H1 (cell line): ENCODE data around the gene CAB39L. TPM values are rescaled to one million over a fixed set of nuclear protein-coding genes. Genes with fewer than 3 reads are reported as not detected.

Experiments used
- CTCF ChIA-PET: fragments of 300-600 bp; sonication (Branson Sonifier 250); formaldehyde crosslinking; loops from one replicate; lab custom pipeline; 2021; ENCODE audit not compliant: partially characterized antibody; lab: Charles Lee
- POLR2A ChIA-PET: fragments of 300-600 bp; sonication (Branson Sonifier 250); formaldehyde crosslinking; loops from one replicate; lab custom pipeline; 2021; ENCODE audit warnings: inconsistent platforms; ENCODE audit not compliant: partially characterized antibody; lab: Charles Lee
- DNase-seq, 2 experiments: peaks; one replicate each; pipeline versions ENCODE4 v3.0.0 to v3.0.0-alpha.2; 2010 to 2022; ENCODE audit warnings: low spot score in 2 of 2, low read depth in 1 of 2, mixed read lengths in 1 of 2
- FAIRE-seq: peaks from 2 replicates; lab custom pipeline; 2011; peaks lifted over from hg19 to GRCh38; lab: Jason Lieb, UNC
- H2AFZ ChIP-seq: 2 replicates; pipeline ENCODE4 v1.8.1; 2012; ENCODE audit warnings: low read length, inconsistent platforms
- H2AK5ac ChIP-seq: 2 replicates; pipeline ENCODE4 v1.6.1; 2013; ENCODE audit warnings: low read depth, low read length
- H2BK120ac ChIP-seq: replicated peaks from 2 replicates; pipeline ENCODE3; 2013; ENCODE audit warnings: low read depth, low read length, inconsistent platforms
- H2BK12ac ChIP-seq: 2 replicates; pipeline ENCODE4 v1.6.1; 2013; ENCODE audit warnings: low read depth, low read length
- H2BK15ac ChIP-seq: 2 replicates; pipeline ENCODE4 v1.6.1; 2013; ENCODE audit warnings: low read length
- H2BK20ac ChIP-seq: 2 replicates; pipeline ENCODE4 v1.6.1; 2013; ENCODE audit warnings: low read length
- H2BK5ac ChIP-seq: 2 replicates; pipeline ENCODE4 v1.6.1; 2013; ENCODE audit warnings: low read depth, low read length
- H3K14ac ChIP-seq: 2 replicates; pipeline ENCODE4 v1.6.1; 2013; ENCODE audit warnings: inconsistent platforms; ENCODE audit not compliant: insufficient read length
- H3K18ac ChIP-seq: 2 replicates; pipeline ENCODE4 v1.6.1; 2013; ENCODE audit warnings: low read length; ENCODE audit errors: extremely low read depth
- H3K23ac ChIP-seq: 2 replicates; pipeline ENCODE4 v1.6.1; 2013; ENCODE audit warnings: inconsistent platforms; ENCODE audit not compliant: insufficient read length
- H3K23me2 ChIP-seq: 2 replicates; pipeline ENCODE4 v1.6.1; 2013; ENCODE audit warnings: low read depth, low read length
- H3K27ac ChIP-seq: 2 replicates; pipeline ENCODE4 v1.6.1; 2011; ENCODE audit warnings: low read depth, low read length, inconsistent platforms
- H3K27me3 ChIP-seq, 4 experiments: replicated peaks in 1 of 4; 1 replicate in 1 of 4; 2 replicates in 3 of 4; pipeline versions ENCODE4 v1.6.1 to v1.8.1; 2011 to 2013; ENCODE audit warnings: low read length in 3 of 4, mild to moderate bottlenecking in 3 of 4, inconsistent platforms in 2 of 4, mixed read lengths in 2 of 4, moderate library complexity in 1 of 4; ENCODE audit not compliant: control insufficient read depth in 3 of 4, insufficient read depth in 3 of 4; ENCODE audit errors: extremely low read depth in 1 of 4
- H3K36me3 ChIP-seq, 4 experiments: 2 replicates each; pipeline versions ENCODE4 v1.6.1 to v1.8.1; 2011 to 2013; ENCODE audit warnings: mild to moderate bottlenecking in 4 of 4, low read length in 3 of 4, moderate library complexity in 2 of 4, control low read depth in 1 of 4, inconsistent platforms in 1 of 4; ENCODE audit not compliant: insufficient read depth in 4 of 4, control insufficient read depth in 2 of 4
- H3K4ac ChIP-seq: replicated peaks from 2 replicates; pipeline ENCODE3; 2013; ENCODE audit warnings: low read length, low read depth, mixed read lengths, inconsistent platforms; ENCODE audit not compliant: insufficient read length
- H3K4me1 ChIP-seq, 4 experiments: replicated peaks in 1 of 4; 1 replicate in 1 of 4; 2 replicates in 3 of 4; pipeline versions ENCODE4 v1.6.1 to v1.8.1; 2011 to 2013; ENCODE audit warnings: low read length in 3 of 4, inconsistent platforms in 2 of 4, mixed read lengths in 1 of 4; ENCODE audit not compliant: insufficient read depth in 4 of 4, control insufficient read depth in 3 of 4
- H3K4me2 ChIP-seq, 2 experiments: 2 replicates each; pipeline versions ENCODE4 v1.6.1 to v1.8.1; 2011 to 2013; ENCODE audit warnings: low read depth in 2 of 2, low read length in 2 of 2, control low read depth in 1 of 2, inconsistent platforms in 1 of 2, mild to moderate bottlenecking in 1 of 2; ENCODE audit not compliant: insufficient read depth in 1 of 2
- H3K4me3 ChIP-seq, 4 experiments: fragments of 200-600, 300-600 bp in 1 of 4; sonication (generic), shearing (Covaris generic), sonication (Bioruptor Twin) in 1 of 4; 2 replicates each; pipeline versions ENCODE4 v1.5.1 to v1.8.1; 2011 to 2016; ENCODE audit warnings: low read length in 4 of 4, low read depth in 3 of 4, control low read depth in 2 of 4, inconsistent platforms in 2 of 4, mild to moderate bottlenecking in 2 of 4, mixed read lengths in 1 of 4, moderate library complexity in 1 of 4; ENCODE audit not compliant: insufficient read depth in 2 of 4; ENCODE audit errors: extremely low read depth in 1 of 4
- H3K56ac ChIP-seq: replicated peaks from 2 replicates; pipeline ENCODE3; 2013; ENCODE audit warnings: low read depth, mild to moderate bottlenecking, mixed read lengths, low read length, inconsistent platforms; ENCODE audit not compliant: insufficient read length
- H3K79me1 ChIP-seq: 2 replicates; pipeline ENCODE4 v1.6.1; 2013; ENCODE audit warnings: low read depth, low read length, control low read depth
- H3K79me2 ChIP-seq, 2 experiments: 2 replicates each; pipeline versions ENCODE4 v1.6.1 to v1.8.1; 2012 to 2013; ENCODE audit warnings: low read length in 2 of 2, mild to moderate bottlenecking in 2 of 2, inconsistent platforms in 1 of 2; ENCODE audit not compliant: insufficient read depth in 2 of 2, control insufficient read depth in 1 of 2
- H3K9ac ChIP-seq, 4 experiments: replicated peaks in 1 of 4; 1 replicate in 1 of 4; 2 replicates in 3 of 4; pipeline versions ENCODE4 v1.6.1 to v1.8.1; 2011 to 2013; ENCODE audit warnings: low read depth in 3 of 4, low read length in 3 of 4, control low read depth in 2 of 4, mild to moderate bottlenecking in 2 of 4, moderate library complexity in 2 of 4, inconsistent platforms in 1 of 4; ENCODE audit errors: extremely low read depth in 1 of 4
- H3K9me3 ChIP-seq, 2 experiments: 2 replicates each; pipeline versions ENCODE4 v1.6.1 to v1.8.1; 2012 to 2013; ENCODE audit warnings: mild to moderate bottlenecking in 2 of 2, moderate library complexity in 2 of 2, control low read depth in 1 of 2, inconsistent platforms in 1 of 2, low read depth in 1 of 2, low read length in 1 of 2, mixed read lengths in 1 of 2; ENCODE audit not compliant: insufficient read depth in 2 of 2
- H4K20me1 ChIP-seq, 2 experiments: replicated peaks in 1 of 2; 2 replicates each; pipeline versions ENCODE3 to v1.8.1; 2011 to 2013; ENCODE audit warnings: inconsistent platforms in 2 of 2, low read length in 2 of 2, mild to moderate bottlenecking in 1 of 2; ENCODE audit not compliant: insufficient read depth in 2 of 2, control insufficient read depth in 1 of 2
- H4K5ac ChIP-seq: 2 replicates; pipeline ENCODE4 v1.6.1; 2013; ENCODE audit warnings: low read length, low read depth, mixed read lengths, inconsistent platforms; ENCODE audit not compliant: insufficient read length
- H4K8ac ChIP-seq: 2 replicates; pipeline ENCODE4 v1.8.0; 2013; ENCODE audit warnings: mild to moderate bottlenecking, moderate library complexity, low read length, inconsistent platforms; ENCODE audit not compliant: insufficient read depth; ENCODE audit errors: extremely low read depth
- H4K91ac ChIP-seq: replicated peaks from 2 replicates; pipeline ENCODE3; 2013; ENCODE audit warnings: low read length, mixed read lengths, inconsistent platforms; ENCODE audit not compliant: insufficient read length
- SIX5 ChIP-seq: IDR thresholded peaks from 2 replicates; pipeline ENCODE4 v1.6.1; 2011; ENCODE audit warnings: mild to moderate bottlenecking, low read depth, low read length
- TEAD4 ChIP-seq: IDR thresholded peaks from 2 replicates; pipeline ENCODE4 v1.6.1; 2012; ENCODE audit warnings: low read depth, low read length, inconsistent platforms, mixed read lengths
- WGBS, 2 experiments: shearing (Covaris generic) in 1 of 2; methylation state at CpG; one replicate each; pipeline versions ENCODE4 v1.1.6 to v1.1.7; 2013 to 2015; ENCODE audit warnings: low lambda C conversion rate in 2 of 2, mixed read lengths in 2 of 2, inconsistent platforms in 1 of 2, low coverage in 1 of 2, missing lambda C conversion rate in 1 of 2; ENCODE audit not compliant: insufficient replicate concordance in 2 of 2, insufficient coverage in 1 of 2, insufficient read length in 1 of 2; ENCODE audit errors: extremely low coverage in 1 of 2, missing lambda C conversion rate in 1 of 2; 5-methylcytosine and 5-hydroxymethylcytosine counted together
- polyA plus RNA-seq, 7 experiments: library from polyadenylated mRNA; depleted of rRNA in 3 of 7; stranded (reverse) in 5 of 7; unstranded in 2 of 7; fragments of >200 nt in 5 of 7; fragments of 200-250 nt in 2 of 7; gene quantifications; 1 replicate in 5 of 7; 2 replicates in 1 of 7; 4 replicates in 1 of 7; pipeline versions ENCODE4 v1.2.1 to v1.2.3, GENCODE V29; 2011 to 2013; ENCODE audit warnings: missing spikeins in 2 of 7, mixed read lengths in 2 of 7
- total RNA-seq: library from RNA; stranded (reverse); fragmentation: NEBNext Ultra II Directional; extraction: Animal tissue kit (Norgen Biotek cat#: 25700); gene quantifications from 2 replicates; pipeline ENCODE4 v1.2.1, GENCODE V29; 2021

The CAB39L gene
- total and polyA plus RNA-seq, 2 of the 8 experiments (the other 6 are each of a cell fraction or from before 2014, with no cell fraction given), result 2.5 to 4.8 TPM

GRCh38 chr13:49367640-49368422 is 76.0 kb downstream of the CAB39L start:
- Histone ChIP-seq H3K9me3 (no peaks in the 10 kb centered on the region), H2AK5ac (no peak overlapping the region; the same call in 1 of the 2 replicates), H3K23me2 (no peaks in the 10 kb centered on the region), H4K20me1 (no peaks in the 10 kb centered on the region), H2BK120ac (no peak overlapping the region), H2AFZ (no peak overlapping the region), H3K56ac (no peak overlapping the region), H3K4me1 (no peaks in the 10 kb centered on the region; a peak in 1 of 7 replicates), H3K4me3 (peak overlapping the region in 1 of 4 experiments; percentile 16; a peak in 1 of 8 replicates)
- DNase-seq, result no peak
- TF ChIP-seq SIX5 (no peak), TEAD4 (peak; percentile 67; the same call in 1 of the 2 replicates)
- TF ChIP-seq, all 59 proteins: peak for 1
- H4K91ac ChIP-seq, result no peak overlapping the region
- H3K79me2 ChIP-seq, result no peaks in the 10 kb centered on the region
- peak overlapping the region; percentile 20 to 28; a peak in 3 of 4 replicates for H3K4me2 ChIP-seq
- no peaks in the 10 kb centered on the region for H3K36me3 ChIP-seq
- no peak overlapping the region for H4K5ac ChIP-seq
- H3K27ac ChIP-seq, result no peak overlapping the region
- no peak overlapping the region for H2BK5ac ChIP-seq
- H2BK20ac ChIP-seq, result no peak overlapping the region
- H4K8ac ChIP-seq, result no peak overlapping the region
- H2BK15ac ChIP-seq, result no peak overlapping the region
- H3K27me3 ChIP-seq, result no peaks in the 10 kb centered on the region; a peak in 1 of 7 replicates
- ChIA-PET CTCF (interaction anchor here (0.6 to 1.7 kb wide), 4 partner anchors 9 to 251 kb away, joined by 3 to 4 read pairs (median 4); no protein-coding TSS in a partner anchor), POLR2A (no interaction called here)
- no peak overlapping the region for H3K4ac ChIP-seq
- no peaks in the 10 kb centered on the region for H3K79me1 ChIP-seq
- no peak overlapping the region for H2BK12ac ChIP-seq
- FAIRE-seq, result peak; percentile 70
- H3K23ac ChIP-seq, result no peak overlapping the region
- WGBS, 2 experiments, result 43% methylated on average over 5 of the region's 5 CpGs; no CpG with 5 or more reads in 1 of the 2 experiments
- H3K9ac ChIP-seq, result no peak overlapping the region
- H3K14ac ChIP-seq, result no peak overlapping the region
- H3K18ac ChIP-seq, result no peak overlapping the region
